Left ventricle myocardium inferior (tissue), 1 donor: ENCODE results near the gene FRAS1. TPM values are rescaled to one million over a fixed set of nuclear protein-coding genes. Genes with fewer than 3 reads are reported as not detected.
A peak's percentile ranks its signal among the peaks of the same experiment; 100 is the strongest.

Experiments used
- DNase-seq: peaks from one replicate; pipeline ENCODE4 v3.0.0-alpha.2; 2020
- H3K27ac ChIP-seq: fragments of 200-600 bp; replicated peaks from 2 replicates; pipeline ENCODE4 v1.8.0; 2021
- H3K27me3 ChIP-seq: fragments of 200-600 bp; 2 replicates; pipeline ENCODE4 v1.8.0; 2021; ENCODE audit warnings: low read depth
- H3K36me3 ChIP-seq: fragments of 200-600 bp; 2 replicates; pipeline ENCODE4 v1.8.0; 2021
- H3K4me1 ChIP-seq: fragments of 200-600 bp; 2 replicates; pipeline ENCODE4 v1.8.0; 2021
- H3K4me3 ChIP-seq: fragments of 200-600 bp; 2 replicates; pipeline ENCODE4 v1.8.0; 2021; ENCODE audit warnings: mild to moderate bottlenecking, moderate library complexity
- H3K9me3 ChIP-seq: fragments of 200-600 bp; replicated peaks from 2 replicates; pipeline ENCODE4 v1.8.0; 2021
- CTCF ChIP-seq: fragments of 200-600 bp; IDR thresholded peaks from 2 replicates; pipeline ENCODE4 v1.8.0; 2021; ENCODE audit warnings: antibody characterized with exemption, mild to moderate bottlenecking, borderline replicate concordance
- intact Hi-C: fragments of 100-400 bp; cut with micrococcal nuclease; formaldehyde crosslinking; loops from one replicate; pipeline ENCODE4 v1.11.0; 2022
- total RNA-seq: library from RNA; stranded (reverse); fragmentation: NEBNext Ultra II Directional; extraction: Animal tissue kit (Norgen Biotek cat#: 25700); gene quantifications from one replicate; pipeline ENCODE4 v1.2.1, GENCODE V29; 2021
- donor health status: DM: no; HTN: yes; CAD: no; lungs with severe emphysema.

The FRAS1 gene
- total RNA-seq, 1 donor from 2014 or later, result 1.4 TPM

DNA sequence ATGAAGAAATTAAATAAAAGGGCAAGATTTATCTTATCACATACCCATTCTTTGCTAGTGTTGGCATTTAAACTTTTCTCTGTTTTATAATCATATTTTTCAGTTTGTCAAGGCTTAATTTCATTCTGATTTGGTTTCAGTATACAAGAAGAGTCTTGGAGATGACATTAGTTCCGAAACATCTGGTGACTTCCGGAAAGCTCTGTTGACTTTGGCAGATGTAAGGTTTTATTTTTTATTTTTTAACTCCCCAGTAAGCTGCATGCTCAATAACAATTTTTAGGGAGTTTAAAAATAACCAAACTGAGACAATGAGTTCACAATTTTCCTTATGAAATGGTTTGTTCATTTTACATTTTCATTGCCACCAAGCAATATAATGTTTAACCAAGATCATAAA lies 534.3 kb downstream of the FRAS1 start:
- Histone ChIP-seq H3K4me3 (no peak overlapping the region), H3K4me1 (peaks cover 52% of the 10 kb centered on the region), H3K9me3 (no peaks in the 10 kb centered on the region), H3K27me3 (no peaks in the 10 kb centered on the region), H3K27ac (peak overlapping the region; percentile 76), H3K36me3 (peaks cover 24% of the 10 kb centered on the region)
- intact Hi-C loops, result no loop called here
- DNase-seq, result no peak
- TF ChIP-seq CTCF, result no peak

GRCh38 chr4:78592088-78592783 lies 535.1 kb downstream of the FRAS1 start:
- peak overlapping the region; percentile 76 for H3K27ac ChIP-seq
- H3K4me1 ChIP-seq, result peaks cover 52% of the 10 kb centered on the region
- H3K9me3 ChIP-seq, result no peaks in the 10 kb centered on the region
- TF ChIP-seq CTCF, result no peak
- DNase-seq, result no peak
- intact Hi-C loops, result no loop called here
- H3K4me3 ChIP-seq, result no peak overlapping the region
- no peaks in the 10 kb centered on the region for H3K27me3 ChIP-seq
- H3K36me3 ChIP-seq, result peaks cover 22% of the 10 kb centered on the region

Other genes starting within 250 kb of the FRAS1 start
- gene CNOT6L, start 238.0 kb upstream of the FRAS1 start, total RNA-seq, result 21.8 TPM
- gene MRPL1, start 194.5 kb upstream of the FRAS1 start, total RNA-seq, result 50.8 TPM